ENCODE data around the gene ARHGEF33.

GRCh38 chr2:38977047-38977446 is 87.4 kb downstream of the ARHGEF33 start:
- no peak for TF ChIP-seq EZH2 (IDR thresholded peaks at IDR 0.05; ENCODE audit: low read depth, low read length, severe bottlenecking)
- TF ChIP-seq, protein P1, sequence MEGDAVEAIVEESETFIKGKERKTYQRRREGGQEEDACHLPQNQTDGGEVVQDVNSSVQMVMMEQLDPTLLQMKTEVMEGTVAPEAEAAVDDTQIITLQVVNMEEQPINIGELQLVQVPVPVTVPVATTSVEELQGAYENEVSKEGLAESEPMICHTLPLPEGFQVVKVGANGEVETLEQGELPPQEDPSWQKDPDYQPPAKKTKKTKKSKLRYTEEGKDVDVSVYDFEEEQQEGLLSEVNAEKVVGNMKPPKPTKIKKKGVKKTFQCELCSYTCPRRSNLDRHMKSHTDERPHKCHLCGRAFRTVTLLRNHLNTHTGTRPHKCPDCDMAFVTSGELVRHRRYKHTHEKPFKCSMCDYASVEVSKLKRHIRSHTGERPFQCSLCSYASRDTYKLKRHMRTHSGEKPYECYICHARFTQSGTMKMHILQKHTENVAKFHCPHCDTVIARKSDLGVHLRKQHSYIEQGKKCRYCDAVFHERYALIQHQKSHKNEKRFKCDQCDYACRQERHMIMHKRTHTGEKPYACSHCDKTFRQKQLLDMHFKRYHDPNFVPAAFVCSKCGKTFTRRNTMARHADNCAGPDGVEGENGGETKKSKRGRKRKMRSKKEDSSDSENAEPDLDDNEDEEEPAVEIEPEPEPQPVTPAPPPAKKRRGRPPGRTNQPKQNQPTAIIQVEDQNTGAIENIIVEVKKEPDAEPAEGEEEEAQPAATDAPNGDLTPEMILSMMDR (IDR thresholded peaks at IDR 0.05; ENCODE audit: control extremely low read depth in 1 of 3, insufficient read depth in 1 of 3, low read depth in 1 of 3, low read length in 3 of 3): no peak
- TF ChIP-seq TAF1 (IDR thresholded peaks at IDR 0.05; ENCODE audit: low read depth, low read length): no peak
- no peak for TF ChIP-seq CHD2 (IDR thresholded peaks at IDR 0.05; ENCODE audit: low read length)
- no peak for TF ChIP-seq HDAC2 (IDR thresholded peaks at IDR 0.05; ENCODE audit: borderline replicate concordance in 1 of 2, low read depth in 2 of 2, low read length in 2 of 2)
- TF ChIP-seq ATF2 (IDR thresholded peaks at IDR 0.05; ENCODE audit: low read length): no peak
- TF ChIP-seq RFX5 (IDR thresholded peaks at IDR 0.05; ENCODE audit: borderline replicate concordance, low read depth, low read length): no peak
- no peak for TF ChIP-seq POLR2A (IDR thresholded peaks at IDR 0.05; ENCODE audit: control extremely low read depth in 1 of 2, low read depth in 2 of 2, low read length in 2 of 2)
- TF ChIP-seq RAD21 (IDR thresholded peaks at IDR 0.05 in 1 of 2, conservative IDR thresholded peaks at IDR 0.05 in 1 of 2; ENCODE audit: low read depth in 2 of 2, low read length in 2 of 2): no peak
- TF ChIP-seq CBX5 (IDR thresholded peaks at IDR 0.05; ENCODE audit: low read depth, low read length): no peak
- TF ChIP-seq SIX5 (IDR thresholded peaks at IDR 0.05; ENCODE audit: low read depth, low read length): no peak
- no peak for TF ChIP-seq POLR2AphosphoS5 (IDR thresholded peaks at IDR 0.05; ENCODE audit: low read depth, low read length)
